ENCODE results near the gene MYPOP.

The MYPOP gene

DNA sequence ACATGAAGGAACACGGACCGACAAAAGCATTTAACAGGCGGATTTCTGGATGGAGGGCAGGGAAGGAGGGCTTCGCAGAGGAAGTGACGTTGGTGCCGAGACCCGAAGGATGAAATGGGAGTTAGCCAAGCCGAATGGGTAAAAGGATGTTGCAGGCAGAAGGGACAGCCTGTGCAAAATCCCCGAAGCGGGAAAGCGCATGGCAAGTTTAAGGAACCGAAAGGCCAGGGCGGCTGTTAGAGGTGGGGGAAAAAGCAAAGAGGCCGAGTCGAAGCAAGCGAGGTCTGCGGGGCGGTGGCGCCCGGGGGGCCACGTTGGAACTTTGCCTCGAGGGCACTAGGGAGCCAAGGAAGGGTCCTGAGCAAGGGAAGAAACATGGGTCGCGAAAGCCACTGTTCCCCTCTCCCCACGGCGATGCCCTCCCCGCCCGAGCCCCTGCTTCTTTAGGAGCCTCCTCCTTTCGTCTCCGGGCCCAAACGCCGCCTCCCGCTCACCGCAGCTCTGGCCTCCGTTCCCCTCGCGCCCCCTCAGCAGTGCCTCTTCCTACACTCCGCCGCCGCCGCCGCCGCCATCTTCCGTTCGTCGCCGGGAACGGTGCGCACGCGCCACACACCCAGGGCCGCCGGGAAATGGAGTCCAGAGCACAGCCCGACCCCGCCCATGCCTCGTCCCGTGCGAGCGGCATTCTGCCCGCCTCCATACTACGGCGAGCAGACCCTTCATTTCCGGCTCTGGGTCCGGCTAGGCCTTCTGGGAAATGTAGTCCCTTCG, 39.7 kb downstream of the MYPOP start, which contains the start of gene SYMPK (continued):
- TF ChIP-seq, protein P1, sequence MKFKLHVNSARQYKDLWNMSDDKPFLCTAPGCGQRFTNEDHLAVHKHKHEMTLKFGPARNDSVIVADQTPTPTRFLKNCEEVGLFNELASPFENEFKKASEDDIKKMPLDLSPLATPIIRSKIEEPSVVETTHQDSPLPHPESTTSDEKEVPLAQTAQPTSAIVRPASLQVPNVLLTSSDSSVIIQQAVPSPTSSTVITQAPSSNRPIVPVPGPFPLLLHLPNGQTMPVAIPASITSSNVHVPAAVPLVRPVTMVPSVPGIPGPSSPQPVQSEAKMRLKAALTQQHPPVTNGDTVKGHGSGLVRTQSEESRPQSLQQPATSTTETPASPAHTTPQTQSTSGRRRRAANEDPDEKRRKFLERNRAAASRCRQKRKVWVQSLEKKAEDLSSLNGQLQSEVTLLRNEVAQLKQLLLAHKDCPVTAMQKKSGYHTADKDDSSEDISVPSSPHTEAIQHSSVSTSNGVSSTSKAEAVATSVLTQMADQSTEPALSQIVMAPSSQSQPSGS (tag by site-specific recombination; IDR thresholded peaks at IDR 0.05; ENCODE audit: low read depth) = no peak
- TF ChIP-seq, protein P2, sequence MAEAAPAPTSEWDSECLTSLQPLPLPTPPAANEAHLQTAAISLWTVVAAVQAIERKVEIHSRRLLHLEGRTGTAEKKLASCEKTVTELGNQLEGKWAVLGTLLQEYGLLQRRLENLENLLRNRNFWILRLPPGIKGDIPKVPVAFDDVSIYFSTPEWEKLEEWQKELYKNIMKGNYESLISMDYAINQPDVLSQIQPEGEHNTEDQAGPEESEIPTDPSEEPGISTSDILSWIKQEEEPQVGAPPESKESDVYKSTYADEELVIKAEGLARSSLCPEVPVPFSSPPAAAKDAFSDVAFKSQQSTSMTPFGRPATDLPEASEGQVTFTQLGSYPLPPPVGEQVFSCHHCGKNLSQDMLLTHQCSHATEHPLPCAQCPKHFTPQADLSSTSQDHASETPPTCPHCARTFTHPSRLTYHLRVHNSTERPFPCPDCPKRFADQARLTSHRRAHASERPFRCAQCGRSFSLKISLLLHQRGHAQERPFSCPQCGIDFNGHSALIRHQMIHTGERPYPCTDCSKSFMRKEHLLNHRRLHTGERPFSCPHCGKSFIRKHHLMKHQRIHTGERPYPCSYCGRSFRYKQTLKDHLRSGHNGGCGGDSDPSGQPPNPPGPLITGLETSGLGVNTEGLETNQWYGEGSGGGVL (tag by site-specific recombination; IDR thresholded peaks at IDR 0.05) = 0 out of 2 replicates have a peak, but pooled peaks have one; percentile 53
- no peak for TF ChIP-seq ZNF155 (tag by site-specific recombination; IDR thresholded peaks at IDR 0.05)
- peak; percentile 75; the same call in 1 of the 2 replicates for TF ChIP-seq KLF7 (tag by site-specific recombination; IDR thresholded peaks at IDR 0.05; ENCODE audit: borderline replicate concordance)
- no peak for TF ChIP-seq ZNF221 (tag by site-specific recombination; IDR thresholded peaks at IDR 0.05; ENCODE audit: borderline replicate concordance)
- no peak for TF ChIP-seq RBAK (tag by site-specific recombination; IDR thresholded peaks at IDR 0.05)
- no peak for TF ChIP-seq ZNF433 (tag by site-specific recombination; IDR thresholded peaks at IDR 0.05; ENCODE audit: low read depth)
- TF ChIP-seq ZBTB17 (tag by site-specific recombination; IDR thresholded peaks at IDR 0.05) = no peak
- TF ChIP-seq, protein P3, sequence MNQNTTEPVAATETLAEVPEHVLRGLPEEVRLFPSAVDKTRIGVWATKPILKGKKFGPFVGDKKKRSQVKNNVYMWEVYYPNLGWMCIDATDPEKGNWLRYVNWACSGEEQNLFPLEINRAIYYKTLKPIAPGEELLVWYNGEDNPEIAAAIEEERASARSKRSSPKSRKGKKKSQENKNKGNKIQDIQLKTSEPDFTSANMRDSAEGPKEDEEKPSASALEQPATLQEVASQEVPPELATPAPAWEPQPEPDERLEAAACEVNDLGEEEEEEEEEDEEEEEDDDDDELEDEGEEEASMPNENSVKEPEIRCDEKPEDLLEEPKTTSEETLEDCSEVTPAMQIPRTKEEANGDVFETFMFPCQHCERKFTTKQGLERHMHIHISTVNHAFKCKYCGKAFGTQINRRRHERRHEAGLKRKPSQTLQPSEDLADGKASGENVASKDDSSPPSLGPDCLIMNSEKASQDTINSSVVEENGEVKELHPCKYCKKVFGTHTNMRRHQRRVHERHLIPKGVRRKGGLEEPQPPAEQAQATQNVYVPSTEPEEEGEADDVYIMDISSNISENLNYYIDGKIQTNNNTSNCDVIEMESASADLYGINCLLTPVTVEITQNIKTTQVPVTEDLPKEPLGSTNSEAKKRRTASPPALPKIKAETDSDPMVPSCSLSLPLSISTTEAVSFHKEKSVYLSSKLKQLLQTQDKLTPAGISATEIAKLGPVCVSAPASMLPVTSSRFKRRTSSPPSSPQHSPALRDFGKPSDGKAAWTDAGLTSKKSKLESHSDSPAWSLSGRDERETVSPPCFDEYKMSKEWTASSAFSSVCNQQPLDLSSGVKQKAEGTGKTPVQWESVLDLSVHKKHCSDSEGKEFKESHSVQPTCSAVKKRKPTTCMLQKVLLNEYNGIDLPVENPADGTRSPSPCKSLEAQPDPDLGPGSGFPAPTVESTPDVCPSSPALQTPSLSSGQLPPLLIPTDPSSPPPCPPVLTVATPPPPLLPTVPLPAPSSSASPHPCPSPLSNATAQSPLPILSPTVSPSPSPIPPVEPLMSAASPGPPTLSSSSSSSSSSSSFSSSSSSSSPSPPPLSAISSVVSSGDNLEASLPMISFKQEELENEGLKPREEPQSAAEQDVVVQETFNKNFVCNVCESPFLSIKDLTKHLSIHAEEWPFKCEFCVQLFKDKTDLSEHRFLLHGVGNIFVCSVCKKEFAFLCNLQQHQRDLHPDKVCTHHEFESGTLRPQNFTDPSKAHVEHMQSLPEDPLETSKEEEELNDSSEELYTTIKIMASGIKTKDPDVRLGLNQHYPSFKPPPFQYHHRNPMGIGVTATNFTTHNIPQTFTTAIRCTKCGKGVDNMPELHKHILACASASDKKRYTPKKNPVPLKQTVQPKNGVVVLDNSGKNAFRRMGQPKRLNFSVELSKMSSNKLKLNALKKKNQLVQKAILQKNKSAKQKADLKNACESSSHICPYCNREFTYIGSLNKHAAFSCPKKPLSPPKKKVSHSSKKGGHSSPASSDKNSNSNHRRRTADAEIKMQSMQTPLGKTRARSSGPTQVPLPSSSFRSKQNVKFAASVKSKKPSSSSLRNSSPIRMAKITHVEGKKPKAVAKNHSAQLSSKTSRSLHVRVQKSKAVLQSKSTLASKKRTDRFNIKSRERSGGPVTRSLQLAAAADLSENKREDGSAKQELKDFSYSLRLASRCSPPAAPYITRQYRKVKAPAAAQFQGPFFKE (tag by site-specific recombination; IDR thresholded peaks at IDR 0.05; ENCODE audit: borderline replicate concordance) = no peak
- 0 out of 2 replicates have a peak, but pooled peaks have one; percentile 72 for TF ChIP-seq ZFP69B (tag by site-specific recombination; IDR thresholded peaks at IDR 0.05)
- TF ChIP-seq ZNF555 (tag by site-specific recombination; conservative IDR thresholded peaks at IDR 0.05) = no peak
- TF ChIP-seq, protein P4, sequence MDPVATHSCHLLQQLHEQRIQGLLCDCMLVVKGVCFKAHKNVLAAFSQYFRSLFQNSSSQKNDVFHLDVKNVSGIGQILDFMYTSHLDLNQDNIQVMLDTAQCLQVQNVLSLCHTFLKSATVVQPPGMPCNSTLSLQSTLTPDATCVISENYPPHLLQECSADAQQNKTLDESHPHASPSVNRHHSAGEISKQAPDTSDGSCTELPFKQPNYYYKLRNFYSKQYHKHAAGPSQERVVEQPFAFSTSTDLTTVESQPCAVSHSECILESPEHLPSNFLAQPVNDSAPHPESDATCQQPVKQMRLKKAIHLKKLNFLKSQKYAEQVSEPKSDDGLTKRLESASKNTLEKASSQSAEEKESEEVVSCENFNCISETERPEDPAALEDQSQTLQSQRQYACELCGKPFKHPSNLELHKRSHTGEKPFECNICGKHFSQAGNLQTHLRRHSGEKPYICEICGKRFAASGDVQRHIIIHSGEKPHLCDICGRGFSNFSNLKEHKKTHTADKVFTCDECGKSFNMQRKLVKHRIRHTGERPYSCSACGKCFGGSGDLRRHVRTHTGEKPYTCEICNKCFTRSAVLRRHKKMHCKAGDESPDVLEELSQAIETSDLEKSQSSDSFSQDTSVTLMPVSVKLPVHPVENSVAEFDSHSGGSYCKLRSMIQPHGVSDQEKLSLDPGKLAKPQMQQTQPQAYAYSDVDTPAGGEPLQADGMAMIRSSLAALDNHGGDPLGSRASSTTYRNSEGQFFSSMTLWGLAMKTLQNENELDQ (tag by site-specific recombination; IDR thresholded peaks at IDR 0.05; ENCODE audit: low read depth) = no peak
- TF ChIP-seq ZNF211 (tag by site-specific recombination; IDR thresholded peaks at IDR 0.05; ENCODE audit: low read depth) = no peak
- TF ChIP-seq MYNN (tag by site-specific recombination; IDR thresholded peaks at IDR 0.05; ENCODE audit: borderline replicate concordance) = no peak
- TF ChIP-seq ZNF510 (tag by site-specific recombination; IDR thresholded peaks at IDR 0.05; ENCODE audit: insufficient replicate concordance) = no peak
- TF ChIP-seq ZNF23 (tag by site-specific recombination; IDR thresholded peaks at IDR 0.05; ENCODE audit: borderline replicate concordance) = no peak
- peak; percentile 100 for TF ChIP-seq ZNF335 (tag by site-specific recombination; conservative IDR thresholded peaks at IDR 0.05)
- no peak for TF ChIP-seq ZNF529 (tag by site-specific recombination; IDR thresholded peaks at IDR 0.05; ENCODE audit: insufficient replicate concordance)
- TF ChIP-seq ZNF830 (tag by site-specific recombination; IDR thresholded peaks at IDR 0.05; ENCODE audit: low read depth) = no peak
- no peak for TF ChIP-seq ZNF350 (tag by site-specific recombination; IDR thresholded peaks at IDR 0.05)
- peak; percentile 67 for TF ChIP-seq KLF1 (tag by site-specific recombination; IDR thresholded peaks at IDR 0.05)
- TF ChIP-seq, protein P5, sequence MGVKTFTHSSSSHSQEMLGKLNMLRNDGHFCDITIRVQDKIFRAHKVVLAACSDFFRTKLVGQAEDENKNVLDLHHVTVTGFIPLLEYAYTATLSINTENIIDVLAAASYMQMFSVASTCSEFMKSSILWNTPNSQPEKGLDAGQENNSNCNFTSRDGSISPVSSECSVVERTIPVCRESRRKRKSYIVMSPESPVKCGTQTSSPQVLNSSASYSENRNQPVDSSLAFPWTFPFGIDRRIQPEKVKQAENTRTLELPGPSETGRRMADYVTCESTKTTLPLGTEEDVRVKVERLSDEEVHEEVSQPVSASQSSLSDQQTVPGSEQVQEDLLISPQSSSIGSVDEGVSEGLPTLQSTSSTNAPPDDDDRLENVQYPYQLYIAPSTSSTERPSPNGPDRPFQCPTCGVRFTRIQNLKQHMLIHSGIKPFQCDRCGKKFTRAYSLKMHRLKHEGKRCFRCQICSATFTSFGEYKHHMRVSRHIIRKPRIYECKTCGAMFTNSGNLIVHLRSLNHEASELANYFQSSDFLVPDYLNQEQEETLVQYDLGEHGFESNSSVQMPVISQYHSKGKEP (tag by site-specific recombination; IDR thresholded peaks at IDR 0.05) = no peak
- TF ChIP-seq, protein P6, sequence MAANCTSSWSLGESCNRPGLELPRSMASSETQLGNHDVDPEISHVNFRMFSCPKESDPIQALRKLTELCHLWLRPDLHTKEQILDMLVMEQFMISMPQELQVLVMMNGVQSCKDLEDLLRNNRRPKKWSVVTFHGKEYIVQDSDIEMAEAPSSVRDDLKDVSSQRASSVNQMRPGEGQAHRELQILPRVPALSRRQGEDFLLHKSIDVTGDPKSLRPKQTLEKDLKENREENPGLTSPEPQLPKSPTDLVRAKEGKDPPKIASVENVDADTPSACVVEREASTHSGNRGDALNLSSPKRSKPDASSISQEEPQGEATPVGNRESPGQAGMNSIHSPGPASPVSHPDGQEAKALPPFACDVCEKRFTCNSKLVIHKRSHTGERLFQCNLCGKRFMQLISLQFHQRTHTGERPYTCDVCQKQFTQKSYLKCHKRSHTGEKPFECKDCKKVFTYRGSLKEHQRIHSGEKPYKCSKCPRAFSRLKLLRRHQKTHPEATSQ (tag by site-specific recombination; IDR thresholded peaks at IDR 0.05) = 0 out of 2 replicates have a peak, but pooled peaks have one; percentile 74
